22Rv1 (cell line): ENCODE results near the gene COPS7A.
A peak's percentile ranks its signal among the peaks of the same experiment; 100 is the strongest.

Source experiments
- H3K27ac ChIP-seq: fragments of 450-650 bp; 2 replicates; pipeline ENCODE4 v1.5.1; 2017
- ZFX ChIP-seq: fragments of 450-650 bp; IDR thresholded peaks from 2 replicates; pipeline ENCODE4 v1.6.1; 2017; ENCODE audit warnings: antibody characterized with exemption, borderline replicate concordance
- TF ChIP-seq, protein P1 (sequence below): fragments of 450-650 bp; IDR thresholded peaks from 2 replicates; pipeline ENCODE4 v1.5.1; 2017; ENCODE audit warnings: mild to moderate bottlenecking

COPS7A gene

DNA sequence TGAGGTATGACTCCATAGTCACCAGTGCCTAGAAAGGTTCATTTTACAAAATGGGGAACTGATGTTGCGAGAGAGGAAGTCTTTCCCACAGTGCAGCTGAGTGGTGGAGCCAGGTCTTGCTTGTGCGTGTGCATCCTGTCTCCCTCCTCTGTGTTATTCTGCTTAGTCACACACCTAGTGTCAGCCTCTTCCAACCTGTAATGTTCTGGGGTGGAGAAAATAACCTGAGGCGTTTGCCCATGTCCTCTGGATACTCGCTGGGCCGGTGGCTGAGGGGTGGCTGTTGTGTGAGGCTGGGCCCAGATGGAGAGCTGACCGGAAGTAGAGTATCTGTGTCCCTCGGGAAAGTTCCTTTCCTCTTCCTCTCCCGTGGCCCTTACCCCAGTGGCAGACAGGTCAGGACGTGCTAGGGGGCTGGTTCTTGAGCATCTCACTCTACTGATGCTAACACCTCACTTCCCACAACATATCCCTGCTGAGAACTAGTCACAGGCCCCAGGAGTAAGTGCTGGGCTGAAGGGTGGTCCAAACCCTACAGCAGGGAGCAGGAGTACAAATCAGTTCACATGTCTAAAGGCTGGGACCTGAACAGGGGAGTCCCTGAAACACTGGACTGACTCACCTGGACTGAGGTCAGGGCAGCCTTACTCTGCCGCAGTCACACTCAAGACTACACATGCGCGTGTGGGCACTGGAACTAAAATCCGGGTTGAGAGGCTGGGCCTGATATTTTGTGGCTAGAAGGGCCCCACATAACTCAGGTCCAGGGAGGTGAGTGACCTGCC, 22.1 kb downstream of the COPS7A start:
- H3K27ac ChIP-seq, result peak overlapping the region; percentile 22; the same call in 1 of the 2 replicates
- no peak for TF ChIP-seq ZFX
- TF ChIP-seq, protein P1, sequence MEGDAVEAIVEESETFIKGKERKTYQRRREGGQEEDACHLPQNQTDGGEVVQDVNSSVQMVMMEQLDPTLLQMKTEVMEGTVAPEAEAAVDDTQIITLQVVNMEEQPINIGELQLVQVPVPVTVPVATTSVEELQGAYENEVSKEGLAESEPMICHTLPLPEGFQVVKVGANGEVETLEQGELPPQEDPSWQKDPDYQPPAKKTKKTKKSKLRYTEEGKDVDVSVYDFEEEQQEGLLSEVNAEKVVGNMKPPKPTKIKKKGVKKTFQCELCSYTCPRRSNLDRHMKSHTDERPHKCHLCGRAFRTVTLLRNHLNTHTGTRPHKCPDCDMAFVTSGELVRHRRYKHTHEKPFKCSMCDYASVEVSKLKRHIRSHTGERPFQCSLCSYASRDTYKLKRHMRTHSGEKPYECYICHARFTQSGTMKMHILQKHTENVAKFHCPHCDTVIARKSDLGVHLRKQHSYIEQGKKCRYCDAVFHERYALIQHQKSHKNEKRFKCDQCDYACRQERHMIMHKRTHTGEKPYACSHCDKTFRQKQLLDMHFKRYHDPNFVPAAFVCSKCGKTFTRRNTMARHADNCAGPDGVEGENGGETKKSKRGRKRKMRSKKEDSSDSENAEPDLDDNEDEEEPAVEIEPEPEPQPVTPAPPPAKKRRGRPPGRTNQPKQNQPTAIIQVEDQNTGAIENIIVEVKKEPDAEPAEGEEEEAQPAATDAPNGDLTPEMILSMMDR, result no peak

DNA sequence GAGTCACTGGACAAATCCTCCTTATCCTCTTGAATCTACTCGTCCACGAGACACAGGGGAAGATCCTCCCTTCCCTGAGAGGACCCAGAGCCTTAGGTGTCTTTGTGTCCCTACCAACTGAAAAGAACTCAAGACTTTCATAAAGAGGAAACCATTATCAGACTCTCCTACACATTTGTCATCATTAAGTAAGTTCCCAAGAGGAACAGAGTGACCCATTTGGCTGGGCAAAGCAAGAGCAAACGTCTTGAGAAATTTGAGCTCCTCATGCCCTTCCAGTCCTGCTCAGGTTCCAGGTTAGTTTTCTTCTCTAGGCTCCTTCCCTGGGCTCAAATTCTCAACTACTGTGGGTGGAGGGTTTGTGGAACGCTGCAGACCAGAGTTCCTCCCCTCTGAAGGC, 23.4 kb downstream of the COPS7A start:
- peak overlapping the region; percentile 22 for H3K27ac ChIP-seq
- TF ChIP-seq, protein P1, result no peak
- no peak for TF ChIP-seq ZFX

DNA sequence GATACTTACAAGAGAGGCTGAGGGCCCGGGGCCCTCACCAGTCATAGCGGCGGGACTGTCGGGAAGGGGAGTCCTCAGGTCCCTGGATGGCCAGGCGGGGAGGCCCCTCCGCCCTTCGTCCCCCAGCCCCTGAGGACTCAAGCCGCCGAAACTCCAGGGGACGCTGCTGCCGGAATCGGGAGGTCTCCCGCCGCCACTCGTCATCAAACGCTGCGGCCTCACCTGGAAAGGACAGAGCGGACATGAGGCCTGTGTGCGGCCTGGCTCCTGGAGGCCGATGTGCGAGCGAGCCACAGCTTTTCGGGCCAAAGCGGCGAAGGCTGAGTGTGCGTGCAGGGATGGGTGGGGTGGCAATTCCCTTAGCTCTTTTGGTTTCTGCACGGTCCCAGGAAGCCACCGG, 24.9 kb downstream of the COPS7A start:
- TF ChIP-seq, protein P1, result no peak
- TF ChIP-seq ZFX, result no peak
- 0 out of 2 replicates have a peak overlapping the region, but pooled peaks have one; percentile 22 for H3K27ac ChIP-seq

DNA sequence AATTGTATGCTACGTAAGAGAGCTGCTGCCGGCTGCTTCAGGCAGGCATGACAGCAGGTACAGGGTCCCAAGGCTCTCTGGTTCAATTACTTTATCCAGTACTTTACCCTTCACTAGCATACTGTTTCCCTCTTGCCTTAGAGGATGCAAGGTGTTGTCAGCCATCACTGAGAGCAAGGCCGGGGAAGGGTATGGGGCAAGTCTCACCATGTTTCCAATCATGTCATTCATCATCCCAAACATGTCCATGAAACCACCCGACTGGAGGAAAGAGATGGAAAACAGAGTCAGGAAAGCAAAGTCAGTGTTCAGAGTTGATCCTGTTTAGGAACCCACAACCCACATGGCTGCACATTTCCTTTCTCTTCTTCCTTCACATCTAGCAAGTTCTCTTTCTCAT, 26.7 kb downstream of the COPS7A start:
- H3K27ac ChIP-seq, result no peak overlapping the region
- no peak for TF ChIP-seq ZFX
- TF ChIP-seq, protein P1, result no peak

DNA sequence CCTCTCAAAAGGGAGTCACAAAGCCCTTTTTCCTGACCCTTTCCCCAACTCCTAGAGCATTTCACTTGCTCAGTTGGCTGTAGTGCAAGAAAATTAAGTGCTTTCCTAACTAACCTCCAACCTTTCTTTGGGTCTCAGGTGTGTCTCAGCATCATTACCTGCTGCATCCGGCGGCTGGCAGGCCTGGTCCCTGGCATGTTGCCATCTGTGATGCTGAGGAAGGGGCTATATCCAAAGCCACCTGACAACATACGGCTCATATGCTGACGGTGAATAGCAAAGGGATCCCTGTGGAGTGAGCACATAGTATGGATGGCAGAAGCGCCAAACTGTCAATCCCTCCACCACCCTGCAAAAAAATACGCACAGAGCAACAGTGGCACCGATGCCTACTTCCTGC, 27.9 kb downstream of the COPS7A start:
- H3K27ac ChIP-seq, result peak overlapping the region; percentile 97

DNA sequence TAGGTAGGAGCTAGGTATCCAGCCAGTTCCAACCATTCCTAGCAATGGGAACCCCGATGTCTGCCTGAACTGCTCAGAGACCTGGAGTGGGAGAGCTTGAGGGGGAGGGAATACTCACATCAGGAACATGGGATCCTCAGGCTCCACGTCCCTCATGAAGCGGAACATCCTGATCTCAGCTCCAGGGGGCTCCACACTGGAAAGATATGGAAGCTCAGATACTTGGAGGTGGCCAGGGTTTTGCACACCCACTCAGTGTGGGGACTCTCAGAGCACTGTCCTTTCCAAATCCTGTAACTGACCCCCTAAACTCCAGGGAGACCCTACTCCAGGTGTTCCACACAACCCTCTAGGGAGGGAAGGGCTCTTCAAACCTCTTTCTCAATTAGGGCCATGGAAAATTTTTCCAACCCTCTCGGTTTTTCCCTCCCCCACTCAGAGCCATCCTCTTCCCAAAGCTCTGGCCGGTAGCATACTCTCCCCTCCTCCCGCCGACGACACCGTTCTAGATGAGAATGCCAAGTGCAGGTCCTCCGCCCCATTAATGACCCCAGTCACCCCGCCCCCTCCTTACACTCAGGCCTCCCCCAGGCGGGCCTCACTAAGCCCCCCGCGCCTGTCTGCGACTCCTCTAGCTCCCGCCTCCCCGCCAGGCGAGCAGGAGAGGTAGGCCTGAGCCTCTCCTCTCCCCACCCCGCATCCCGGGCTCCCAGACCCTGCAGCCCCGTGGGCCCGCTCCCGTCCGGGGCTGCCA, 28.5 kb downstream of the COPS7A start:
- TF ChIP-seq, protein P1, result peak; percentile 40
- no peak for TF ChIP-seq ZFX
- H3K27ac ChIP-seq, result peak overlapping the region; percentile 97

More for the DNA sequence above, 27.9 kb downstream of the COPS7A start:
- TF ChIP-seq, protein P1, result no peak
- no peak for TF ChIP-seq ZFX
